LNCaP clone FGC (cell line): Measurements from ENCODE around the gene KNCN.

Source experiments
- DNase-seq: peaks from one replicate; pipeline ENCODE4 v3.0.0-alpha.2; 2011; ENCODE audit warnings: low read depth
- H3K4me3 ChIP-seq: 2 replicates; pipeline ENCODE4 v1.5.1; 2011; ENCODE audit warnings: mild to moderate bottlenecking, low read depth, low read length, control low read depth
- CTCF ChIP-seq: IDR thresholded peaks from 2 replicates; pipeline ENCODE4 v1.5.1; 2012; ENCODE audit warnings: mild to moderate bottlenecking; ENCODE audit not compliant: control insufficient read depth, insufficient read depth; ENCODE audit errors: extremely low read depth

Gene KNCN

GRCh38 chr1:46526013-46526690 is 25.3 kb downstream of the KNCN start:
- H3K4me3 ChIP-seq: no peak overlapping the region
- DNase-seq: no peak
- no peak for TF ChIP-seq CTCF

DNA sequence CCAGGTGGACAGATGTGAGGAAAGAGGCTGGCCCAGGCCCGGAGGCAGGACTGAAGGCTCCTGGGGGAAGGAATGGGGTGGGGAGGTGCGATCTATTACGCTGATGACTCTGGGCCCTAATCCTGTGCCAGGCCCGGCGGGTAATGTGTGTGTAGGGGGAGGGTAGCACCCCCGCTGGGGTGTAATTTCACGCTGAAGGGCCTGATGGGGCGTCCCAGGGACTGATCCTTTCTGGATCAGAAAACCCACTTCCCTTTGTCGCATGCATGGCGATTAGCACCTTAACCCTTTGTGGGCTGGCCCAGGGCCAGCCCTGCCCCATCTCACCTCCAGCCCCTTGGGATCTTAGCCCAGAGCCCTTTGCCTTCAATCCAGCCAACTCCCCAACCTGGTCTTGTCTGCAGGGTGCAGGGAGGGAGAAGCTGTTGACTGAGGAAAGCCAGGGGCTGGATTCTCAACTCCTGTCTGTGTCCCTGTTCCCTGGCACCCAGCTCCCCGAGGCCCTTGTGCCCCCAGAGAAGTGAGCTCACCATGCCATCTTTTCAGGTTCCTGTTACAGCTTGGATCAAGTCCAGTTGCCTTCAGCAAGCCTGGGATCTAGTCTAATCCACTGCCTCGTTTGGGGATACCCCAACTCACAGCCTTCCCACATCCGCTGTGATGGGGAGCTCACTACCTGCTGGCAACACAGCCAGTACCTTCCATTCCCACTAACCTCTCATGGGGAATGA is 26.0 kb downstream of the KNCN start:
- DNase-seq: no peak
- no peak overlapping the region for H3K4me3 ChIP-seq
- no peak for TF ChIP-seq CTCF

- TF ChIP-seq CTCF: no peak
- no peak overlapping the region for H3K4me3 ChIP-seq
- DNase-seq: no peak
These were observed 26.6 kb downstream of the KNCN start for GRCh38 chr1:46524843-46525242.

- H3K4me3 ChIP-seq: no peak overlapping the region
- DNase-seq: no peak
- no peak for TF ChIP-seq CTCF
These were observed 27.7 kb downstream of the KNCN start for GRCh38 chr1:46523496-46524353.

GRCh38 chr1:46522969-46523320 is 28.5 kb downstream of the KNCN start:
- H3K4me3 ChIP-seq: no peak overlapping the region
- no peak for DNase-seq
- no peak for TF ChIP-seq CTCF

DNA sequence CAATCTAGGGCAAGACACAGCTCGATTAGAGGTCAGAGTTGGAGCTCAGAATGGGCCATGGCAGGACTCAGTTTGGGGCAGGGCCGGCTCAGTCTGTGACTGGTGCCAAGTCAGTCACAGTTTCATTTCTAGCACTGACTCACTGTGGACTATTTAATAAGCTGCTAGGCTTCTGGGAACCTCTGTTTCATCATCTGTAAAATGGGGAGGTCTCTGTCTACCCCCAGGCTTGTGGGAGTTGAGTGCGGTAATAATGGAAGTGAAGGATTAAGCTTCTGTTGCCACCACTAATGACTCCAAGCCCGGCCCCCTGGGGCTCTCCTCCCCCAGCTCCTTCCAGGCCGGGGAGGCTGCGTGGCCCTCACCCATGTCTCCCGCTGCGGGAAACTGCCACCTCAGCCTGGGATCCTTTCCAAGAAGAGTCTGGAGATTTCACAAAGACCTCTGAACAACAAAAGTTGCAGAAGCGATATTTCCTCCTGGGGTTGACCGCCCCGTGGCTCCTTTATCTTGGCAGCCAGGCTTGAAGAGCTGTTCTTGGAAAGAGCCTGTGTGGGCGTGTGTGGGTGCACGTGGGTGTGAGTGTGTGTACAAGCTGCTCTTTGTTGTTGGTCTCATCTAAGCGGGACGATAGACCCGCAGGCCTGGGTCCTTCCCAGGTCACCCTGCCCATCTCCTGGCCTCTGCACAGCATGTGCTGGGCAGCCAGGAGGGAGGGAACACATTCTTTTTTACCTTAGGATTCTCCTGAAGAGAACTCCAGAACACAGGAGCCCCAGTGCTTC is 29.1 kb downstream of the KNCN start:
- H3K4me3 ChIP-seq: no peak overlapping the region
- peak; percentile 8 for DNase-seq
- no peak for TF ChIP-seq CTCF
